T follicular helper cell (primary cell): Measurements from ENCODE around the gene NDC80.
A peak's percentile ranks its signal among the peaks of the same experiment; 100 is the strongest.
"Not testable (repeated sequence)": the region's sequence is repeated elsewhere in the genome, so short reads cannot be mapped to it uniquely, and the experiment has no call there.

Source experiments
- DNase-seq: peaks from one replicate; pipeline ENCODE4 v3.0.0-alpha.2; 2020; ENCODE audit warnings: low read depth
- total RNA-seq, 2 experiments: gene quantifications; one replicate each; lab custom pipeline; 2026; lab: John Stamatoyannopoulos, UW

Gene NDC80
- total RNA-seq: 4.5 to 6.1 reads per million in 2 experiments

GRCh38 chr18:2571200-2572170 lies at the start of gene NDC80, which contains the start of gene METTL4:
NDC80 (plus strand) TSS chr18:2571557; CDS start chr18:2572986, 1,429 bp downstream.
METTL4 (minus strand) TSS chr18:2571505; CDS start chr18:2567216, 4,289 bp downstream.
- DNase-seq: peak; percentile 76

- no peak for DNase-seq
Observed at GRCh38 chr18:2522112-2522511, 49.2 kb upstream of the NDC80 start.

- not testable (repeated sequence) for DNase-seq
Observed at GRCh38 chr18:2524794-2525198, 46.6 kb upstream of the NDC80 start.

GRCh38 chr18:2526329-2526728 lies 45.0 kb upstream of the NDC80 start:
- no peak for DNase-seq

GRCh38 chr18:2529154-2529553 lies 42.2 kb upstream of the NDC80 start:
- no peak for DNase-seq

GRCh38 chr18:2531751-2532150 lies 39.6 kb upstream of the NDC80 start:
- DNase-seq: no peak

GRCh38 chr18:2532797-2533196 lies 38.6 kb upstream of the NDC80 start:
- DNase-seq: no peak

GRCh38 chr18:2534906-2535305 lies 36.5 kb upstream of the NDC80 start:
- no peak for DNase-seq

- DNase-seq: no peak
Observed at GRCh38 chr18:2535419-2535910, 35.9 kb upstream of the NDC80 start.

- DNase-seq: no peak
Observed at GRCh38 chr18:2536063-2536462, 35.3 kb upstream of the NDC80 start.

- no peak for DNase-seq
Observed at GRCh38 chr18:2536493-2536892, 34.9 kb upstream of the NDC80 start.

GRCh38 chr18:2537296-2537695 lies 34.1 kb upstream of the NDC80 start:
- DNase-seq: no peak

GRCh38 chr18:2538236-2538635 lies 33.1 kb upstream of the NDC80 start:
- DNase-seq: no peak

GRCh38 chr18:2538844-2539243 lies 32.5 kb upstream of the NDC80 start:
- DNase-seq: no peak

- no peak for DNase-seq
Observed at GRCh38 chr18:2540575-2540974, 30.8 kb upstream of the NDC80 start.

GRCh38 chr18:2541925-2542563 lies 29.3 kb upstream of the NDC80 start:
- not testable (repeated sequence) for DNase-seq

GRCh38 chr18:2545155-2545554 lies 26.2 kb upstream of the NDC80 start:
- DNase-seq: no peak

GRCh38 chr18:2547477-2548087 lies 23.8 kb upstream of the NDC80 start:
- DNase-seq: no peak

GRCh38 chr18:2549462-2549861 lies 21.9 kb upstream of the NDC80 start:
- no peak for DNase-seq

- DNase-seq: no peak
Observed at GRCh38 chr18:2551425-2551824, 19.9 kb upstream of the NDC80 start.

- no peak for DNase-seq
Observed at GRCh38 chr18:2554696-2555095, 16.7 kb upstream of the NDC80 start.

GRCh38 chr18:2555895-2556294 lies 15.5 kb upstream of the NDC80 start:
- DNase-seq: no peak
